H54 (cell line): ENCODE results near the gene CDK3.

Experiments
- DNase-seq: peaks from one replicate; pipeline ENCODE4 v3.0.0; 2011; ENCODE audit warnings: low spot score, mixed read lengths; ENCODE audit not compliant: insufficient read length
- FAIRE-seq: peaks from 3 replicates; lab custom pipeline; 2011; peaks lifted over from hg19 to GRCh38; lab: Jason Lieb, UNC
- POLR2A ChIP-seq: IDR thresholded peaks from 2 replicates; pipeline ENCODE4 v1.6.1; 2011; ENCODE audit warnings: low read depth, mild to moderate bottlenecking, low read length

Gene CDK3

GRCh38 chr17:76014100-76014924 lies 13.7 kb downstream of the CDK3 start:
- FAIRE-seq (no peak), DNase-seq (peak; percentile 93)
- no peak for TF ChIP-seq POLR2A

GRCh38 chr17:76014925-76015261 lies 14.2 kb downstream of the CDK3 start:
- no peak for DNase-seq
- TF ChIP-seq POLR2A: no peak
- FAIRE-seq: no peak

- no peak for DNase-seq
- TF ChIP-seq POLR2A: no peak
- FAIRE-seq: no peak
Measured at GRCh38 chr17:76017481-76018339, 17.1 kb downstream of the CDK3 start.

DNA sequence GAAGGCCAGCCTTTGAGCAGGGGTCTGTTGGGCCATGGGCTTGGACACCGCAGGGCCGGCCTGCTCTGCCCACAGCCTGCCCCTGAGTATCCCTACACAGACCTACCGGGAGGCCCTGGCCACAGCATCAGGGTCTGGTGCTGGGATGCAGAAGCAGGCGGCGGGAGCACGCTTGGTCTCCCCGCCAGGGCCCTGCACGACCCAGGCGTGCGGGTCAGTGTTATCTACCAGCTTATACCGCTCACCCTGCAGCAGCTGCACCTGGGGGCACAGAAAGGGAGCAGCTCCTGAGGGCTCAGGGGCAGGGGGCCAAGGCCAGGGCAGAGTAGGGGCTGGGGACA lies 17.7 kb downstream of the CDK3 start:
- DNase-seq (no peak), FAIRE-seq (no peak)
- TF ChIP-seq POLR2A: no peak

DNA sequence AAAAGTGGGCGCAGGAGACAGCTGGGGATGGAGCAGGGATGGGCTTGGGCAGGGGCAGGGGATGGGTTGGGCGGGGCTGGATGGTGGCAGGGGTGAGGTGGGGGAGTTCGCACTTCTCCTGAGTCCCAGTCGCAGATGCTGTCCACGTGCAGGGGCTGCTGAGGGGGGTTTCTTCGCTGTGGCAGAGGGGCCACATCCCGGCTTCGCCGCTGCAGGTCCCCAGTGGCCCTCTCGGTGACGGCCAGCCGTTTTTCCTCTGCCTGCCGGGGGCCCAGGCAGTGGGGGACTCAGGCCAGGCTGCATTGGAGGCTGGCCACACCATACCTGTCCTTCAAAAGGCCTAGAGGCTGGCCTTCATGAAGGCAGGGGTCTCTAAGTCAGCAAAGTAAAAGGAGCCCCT lies 18.1 kb downstream of the CDK3 start:
- FAIRE-seq (no peak), DNase-seq (no peak)
- no peak for TF ChIP-seq POLR2A

DNA sequence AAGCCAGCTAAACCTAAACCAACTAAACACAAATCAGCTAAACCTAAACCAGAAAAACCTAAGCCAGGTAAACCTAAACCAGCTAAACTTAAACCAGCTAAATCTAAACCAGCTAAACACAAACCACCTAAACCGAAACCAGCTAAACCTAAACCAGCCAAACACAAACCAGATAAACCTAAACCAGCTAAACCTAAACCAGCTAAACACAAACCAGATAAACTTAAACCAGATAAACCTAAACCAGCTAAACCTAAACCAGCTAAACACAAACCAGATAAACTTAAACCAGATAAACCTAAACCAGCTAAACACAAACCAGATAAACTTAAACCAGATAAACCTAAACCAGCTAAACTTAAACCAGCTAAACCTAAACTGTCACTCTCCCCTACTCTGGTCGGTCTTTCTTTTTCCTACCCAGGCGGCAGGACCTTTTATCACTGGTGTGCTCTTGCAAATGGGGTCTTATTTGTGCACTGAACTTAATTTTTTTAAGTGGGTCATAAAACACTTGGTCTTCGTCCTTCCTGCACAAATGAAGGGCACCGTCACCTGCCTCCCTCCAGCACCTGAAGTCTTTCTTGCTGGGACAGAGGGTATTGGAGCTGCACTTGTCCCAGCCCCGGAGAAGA lies 19.3 kb downstream of the CDK3 start:
- FAIRE-seq (no peak), DNase-seq (no peak)
- TF ChIP-seq POLR2A: no peak

DNA sequence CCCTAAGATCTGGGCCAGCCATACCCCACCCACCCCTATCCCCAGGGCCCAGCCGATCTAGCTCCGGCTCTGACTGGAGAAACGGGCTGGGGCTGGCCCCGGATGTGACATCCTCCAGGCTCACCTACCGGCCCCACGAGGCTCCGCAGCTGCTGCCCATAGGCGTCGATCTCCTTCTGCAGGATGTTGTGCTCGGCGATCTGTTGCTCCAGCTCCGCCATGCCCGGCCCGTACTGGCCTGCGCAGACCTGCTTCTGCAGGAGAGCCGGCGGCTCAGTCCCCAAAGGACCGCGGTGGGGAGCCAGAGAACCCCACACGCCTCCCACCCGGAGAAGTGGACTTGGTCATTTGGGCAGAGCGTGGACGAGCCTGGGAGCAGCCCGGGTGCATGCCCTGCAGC lies 21.6 kb downstream of the CDK3 start:
- no peak for TF ChIP-seq POLR2A

DNA sequence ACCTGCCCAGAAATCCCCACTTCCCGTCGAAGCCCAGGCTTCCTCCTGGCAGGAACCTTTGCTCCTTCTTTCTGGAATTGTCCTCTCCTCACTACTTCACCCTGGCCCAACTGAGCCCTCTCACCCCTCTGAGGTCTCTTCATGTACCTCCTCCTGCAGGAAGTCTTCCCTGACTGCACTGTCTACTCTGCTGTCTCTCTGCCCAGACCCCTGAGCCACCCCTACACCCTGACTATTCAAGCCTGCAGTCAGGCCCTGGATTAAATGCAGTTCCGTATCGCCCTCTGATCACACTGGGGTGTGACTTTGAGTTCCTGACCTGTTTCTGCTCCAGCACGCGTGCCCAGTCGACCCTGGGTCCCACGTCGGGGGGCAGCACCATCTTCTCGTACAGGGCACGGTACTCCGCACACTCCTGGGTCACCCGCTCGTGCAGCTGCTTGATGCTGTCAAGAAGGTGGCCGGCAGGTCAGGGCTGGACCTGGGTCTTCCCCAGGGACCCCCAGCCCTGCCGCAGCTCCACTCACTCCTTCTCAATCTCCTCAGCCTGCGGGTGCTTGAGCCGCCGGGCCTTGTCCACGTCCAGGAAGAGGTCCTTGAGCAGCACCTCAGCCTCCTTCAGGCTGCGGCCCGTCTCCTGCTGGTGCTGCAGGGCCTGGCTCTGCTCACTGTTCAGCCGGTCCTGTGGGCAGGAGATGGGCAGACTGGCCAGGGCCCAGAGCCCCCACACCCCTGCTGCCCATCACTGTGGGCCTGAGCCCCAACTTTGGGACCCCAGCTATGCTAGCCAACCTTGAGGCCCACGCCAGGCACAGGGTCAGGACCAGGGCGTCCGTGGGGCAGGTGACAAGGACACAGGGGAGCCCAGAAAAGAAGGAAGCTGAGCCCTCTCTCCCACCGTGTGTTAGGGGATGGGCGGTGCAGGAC lies 22.6 kb downstream of the CDK3 start:
- no peak for FAIRE-seq

More for the DNA sequence above, 21.6 kb downstream of the CDK3 start:
- FAIRE-seq (no peak), DNase-seq (no peak)

GRCh38 chr17:76023900-76024237 lies 23.2 kb downstream of the CDK3 start:
- no peak for FAIRE-seq
- no peak for DNase-seq
- TF ChIP-seq POLR2A: no peak

More for the DNA sequence above, 22.6 kb downstream of the CDK3 start:
- DNase-seq: no peak
- no peak for TF ChIP-seq POLR2A

GRCh38 chr17:76024353-76024752 lies 23.7 kb downstream of the CDK3 start:
- FAIRE-seq (no peak), DNase-seq (no peak)
- TF ChIP-seq POLR2A: no peak

- FAIRE-seq: no peak
- TF ChIP-seq POLR2A: no peak
- DNase-seq: no peak
Measured at GRCh38 chr17:76025294-76025693, 24.6 kb downstream of the CDK3 start.

- TF ChIP-seq POLR2A: no peak
- FAIRE-seq: no peak
- DNase-seq: no peak
Measured at GRCh38 chr17:76026714-76027158, 26.1 kb downstream of the CDK3 start.

DNA sequence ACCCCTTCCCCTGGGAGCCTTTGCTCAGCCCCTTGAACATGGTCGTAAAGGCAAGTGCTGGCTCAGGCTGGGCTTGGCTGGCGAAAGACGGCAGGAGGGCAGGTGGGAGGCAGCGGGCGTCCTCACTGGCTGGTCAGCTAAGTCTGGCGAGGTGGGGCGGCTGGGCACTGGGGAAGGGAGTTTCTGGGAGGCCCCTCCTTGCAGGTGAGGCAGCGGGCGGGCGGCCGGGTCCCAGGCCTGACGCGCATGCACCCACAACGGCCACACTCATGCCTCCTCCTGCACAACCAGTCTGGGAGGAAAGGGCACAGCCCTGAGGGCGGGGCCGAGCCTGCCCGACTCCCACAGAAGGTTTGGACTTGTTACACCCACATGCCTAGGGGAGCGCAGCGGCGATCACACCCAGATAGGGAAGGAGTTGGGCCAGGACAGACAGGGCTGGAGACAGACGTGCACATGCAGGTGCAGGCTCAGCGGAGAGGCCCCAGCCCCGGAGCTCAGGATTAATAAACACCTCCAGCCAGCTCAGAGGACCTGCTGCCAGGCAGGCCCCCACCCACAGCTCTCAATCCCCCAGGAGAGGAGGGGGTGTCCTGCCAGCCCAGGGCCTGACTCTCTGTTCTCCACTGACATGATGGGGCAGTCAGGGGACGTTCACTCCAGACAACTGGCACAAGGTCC lies 26.6 kb downstream of the CDK3 start, which contains the start of gene EVPL:
EVPL (minus strand) TSS at position 148 of the 681 bp plus-strand sequence; CDS start at position 40, 108 bp downstream.
- no peak for FAIRE-seq
- TF ChIP-seq POLR2A: no peak
- DNase-seq: no peak
